HUES48 (cell line): ENCODE measurements around the gene SV2C.
"Not testable (repeated sequence)": the region's sequence is repeated elsewhere in the genome, so short reads cannot be mapped to it uniquely, and the experiment has no call there.

ENCODE experiments used
- H3K27ac ChIP-seq: one replicate; pipeline ENCODE4 v1.7.0; 2013; ENCODE audit warnings: low read depth, low read length, inconsistent platforms
- H3K27me3 ChIP-seq: 2 replicates; pipeline ENCODE4 v1.6.1; 2013; ENCODE audit warnings: mild to moderate bottlenecking, low read length; ENCODE audit not compliant: control insufficient read depth, insufficient read depth
- H3K36me3 ChIP-seq: 2 replicates; pipeline ENCODE4 v1.6.1; 2013; ENCODE audit warnings: low read length; ENCODE audit not compliant: control insufficient read depth, insufficient read depth
- H3K4me1 ChIP-seq: 2 replicates; pipeline ENCODE4 v1.6.1; 2013; ENCODE audit warnings: mild to moderate bottlenecking, low read length; ENCODE audit not compliant: control insufficient read depth, insufficient read depth
- H3K4me3 ChIP-seq: 2 replicates; pipeline ENCODE4 v1.5.1; 2013; ENCODE audit warnings: mild to moderate bottlenecking, low read depth, low read length
- H3K9ac ChIP-seq: 2 replicates; pipeline ENCODE4 v1.6.1; 2013; ENCODE audit warnings: mild to moderate bottlenecking, low read depth, low read length, moderate library complexity
- H3K9me3 ChIP-seq: 2 replicates; pipeline ENCODE4 v1.6.1; 2013; ENCODE audit warnings: low read length; ENCODE audit not compliant: control insufficient read depth, insufficient read depth

SV2C gene

GRCh38 chr5:76369668-76370067 lies 286.5 kb downstream of the SV2C start:
- not testable (repeated sequence) for H3K27ac ChIP-seq, H3K9me3 ChIP-seq, H3K36me3 ChIP-seq, H3K4me3 ChIP-seq, H3K9ac ChIP-seq, H3K27me3 ChIP-seq, H3K4me1 ChIP-seq

GRCh38 chr5:76371960-76372322 lies 288.8 kb downstream of the SV2C start:
- H3K9me3 ChIP-seq: no peaks in the 10 kb centered on the region
- H3K4me3 ChIP-seq: no peak overlapping the region
- H3K27ac ChIP-seq: peak overlapping the region; percentile 86
- no peaks in the 10 kb centered on the region for H3K36me3 ChIP-seq
- no peak overlapping the region for H3K9ac ChIP-seq
- no peaks in the 10 kb centered on the region; the same call in 1 of the 2 replicates for H3K27me3 ChIP-seq
- H3K4me1 ChIP-seq: peaks cover 4% of the 10 kb centered on the region

- Histone ChIP-seq H3K27ac (peak overlapping the region; percentile 86), H3K4me1 (peaks cover 4% of the 10 kb centered on the region), H3K9ac (no peak overlapping the region), H3K4me3 (no peak overlapping the region), H3K9me3 (no peaks in the 10 kb centered on the region), H3K27me3 (no peaks in the 10 kb centered on the region; the same call in 1 of the 2 replicates), H3K36me3 (no peaks in the 10 kb centered on the region)
These were observed 289.3 kb downstream of the SV2C start for GRCh38 chr5:76372323-76373054.

GRCh38 chr5:76376148-76376865 lies 293.1 kb downstream of the SV2C start:
- H3K4me3 ChIP-seq: no peak overlapping the region
- no peak overlapping the region for H3K27ac ChIP-seq
- H3K27me3 ChIP-seq: no peaks in the 10 kb centered on the region; the same call in 1 of the 2 replicates
- no peak overlapping the region for H3K9ac ChIP-seq
- peaks cover 4% of the 10 kb centered on the region for H3K4me1 ChIP-seq
- no peaks in the 10 kb centered on the region for H3K9me3 ChIP-seq
- no peaks in the 10 kb centered on the region for H3K36me3 ChIP-seq

- Histone ChIP-seq H3K9me3 (no peaks in the 10 kb centered on the region), H3K4me1 (peaks cover 4% of the 10 kb centered on the region), H3K27me3 (no peaks in the 10 kb centered on the region; the same call in 1 of the 2 replicates), H3K9ac (no peak overlapping the region), H3K36me3 (no peaks in the 10 kb centered on the region), H3K4me3 (no peak overlapping the region), H3K27ac (no peak overlapping the region)
These were observed 293.7 kb downstream of the SV2C start for GRCh38 chr5:76376866-76377230.

GRCh38 chr5:76378355-76378754 lies 295.2 kb downstream of the SV2C start:
- Histone ChIP-seq H3K9ac (no peak overlapping the region), H3K27ac (no peak overlapping the region), H3K36me3 (no peaks in the 10 kb centered on the region)

GRCh38 chr5:76379316-76379715 lies 296.1 kb downstream of the SV2C start:
- Histone ChIP-seq H3K27ac (no peak overlapping the region), H3K36me3 (no peaks in the 10 kb centered on the region), H3K9me3 (no peaks in the 10 kb centered on the region), H3K4me3 (no peak overlapping the region), H3K9ac (no peak overlapping the region), H3K27me3 (no peaks in the 10 kb centered on the region; the same call in 1 of the 2 replicates), H3K4me1 (no peaks in the 10 kb centered on the region; the same call in 1 of the 2 replicates)

More at GRCh38 chr5:76378355-76378754, 295.2 kb downstream of the SV2C start:
- Histone ChIP-seq H3K9me3 (no peaks in the 10 kb centered on the region), H3K27me3 (no peaks in the 10 kb centered on the region; the same call in 1 of the 2 replicates), H3K4me1 (no peaks in the 10 kb centered on the region), H3K4me3 (no peak overlapping the region)

GRCh38 chr5:76379855-76380254 lies 296.7 kb downstream of the SV2C start:
- H3K4me1 ChIP-seq: no peaks in the 10 kb centered on the region; the same call in 1 of the 2 replicates
- no peaks in the 10 kb centered on the region; the same call in 1 of the 2 replicates for H3K27me3 ChIP-seq
- no peaks in the 10 kb centered on the region for H3K9me3 ChIP-seq
- H3K27ac ChIP-seq: no peak overlapping the region
- H3K9ac ChIP-seq: no peak overlapping the region
- no peak overlapping the region for H3K4me3 ChIP-seq
- no peaks in the 10 kb centered on the region for H3K36me3 ChIP-seq

- no peaks in the 10 kb centered on the region; the same call in 1 of the 2 replicates for H3K4me1 ChIP-seq
- H3K27ac ChIP-seq: no peak overlapping the region
- H3K4me3 ChIP-seq: no peak overlapping the region
- no peaks in the 10 kb centered on the region for H3K9me3 ChIP-seq
- no peaks in the 10 kb centered on the region for H3K36me3 ChIP-seq
- H3K9ac ChIP-seq: no peak overlapping the region
- H3K27me3 ChIP-seq: no peaks in the 10 kb centered on the region; the same call in 1 of the 2 replicates
These were observed 297.3 kb downstream of the SV2C start for GRCh38 chr5:76380346-76381066.

- H3K4me1 ChIP-seq: no peaks in the 10 kb centered on the region; the same call in 1 of the 2 replicates
- H3K27ac ChIP-seq: no peak overlapping the region
- no peak overlapping the region for H3K9ac ChIP-seq
- H3K36me3 ChIP-seq: no peaks in the 10 kb centered on the region
- no peaks in the 10 kb centered on the region for H3K9me3 ChIP-seq
- no peak overlapping the region for H3K4me3 ChIP-seq
- H3K27me3 ChIP-seq: no peaks in the 10 kb centered on the region
These were observed 300.1 kb downstream of the SV2C start for GRCh38 chr5:76383126-76383832.
